ENCODE measurements around the gene XPA. TPM values are rescaled to one million over a fixed set of nuclear protein-coding genes. Genes with fewer than 3 reads are reported as not detected.

Gene XPA
- total RNA-seq, 5 donors from 2014 or later (not counting 1 experiment from before 2014, with no cell fraction given) = 21.7 to 24.5 (median 23.3) TPM

GRCh38 chr9:97698865-97699264 is 1.7 kb upstream of the XPA start:
- H3K4me1 ChIP-seq (ENCODE audit: control insufficient read depth in 1 of 2, extremely low read depth in 1 of 2, insufficient read depth in 2 of 2, low read length in 2 of 2) = peaks cover 14 to 30% of the 10 kb centered on the region in 2 experiments
- Mint-ChIP-seq H3K4me1 (peaks cover 50 to 55% (median 54%) of the 10 kb centered on the region in 3 donors), H3K27ac (peak overlapping the region in 1 of 2 donors; percentile 98), H3K4me3 (peak overlapping the region in 1 of 3 donors; percentile 91), H3K36me3 (no peaks in the 10 kb centered on the region), H3K27me3 (peaks cover 0 to 7% of the 10 kb centered on the region in 2 donors), H3K9me3 (no peaks in the 10 kb centered on the region)
- H3K27me3 ChIP-seq (replicated peaks in 1 of 2; ENCODE audit: control insufficient read depth in 2 of 2, extremely low read depth in 1 of 2, insufficient read depth in 2 of 2, low read length in 1 of 2) = peaks cover 0 to 5% of the 10 kb centered on the region in 2 experiments
- WGBS (ENCODE audit: insufficient coverage) = 96% methylated on average over 14 of the region's 14 CpGs
- ATAC-seq (replicated peaks in 1 of 4) (no peak), DNase-seq (no peak)
- H3K4me3 ChIP-seq (ENCODE audit: control insufficient read depth in 1 of 2, extremely low read depth in 1 of 2, low read length in 1 of 2) = no peak overlapping the region
- POLR2A ChIA-PET = interaction anchor here in 1 of 2 donors (0.6 kb wide), 1 partner anchor 15 kb away, joined by 3 read pairs; no protein-coding TSS in a partner anchor
- CTCF ChIA-PET = no interaction called here
- H3K9me3 ChIP-seq = no peaks in the 10 kb centered on the region
- no peak overlapping the region for H3K27ac ChIP-seq (ENCODE audit: low read length)
- no peaks in the 10 kb centered on the region for H3K36me3 ChIP-seq (ENCODE audit: control insufficient read depth in 2 of 2, extremely low read depth in 1 of 2, insufficient read depth in 1 of 2, low read length in 1 of 2)

GRCh38 chr9:97697837-97698236 is 697 bp upstream of the XPA start:
- no peaks in the 10 kb centered on the region for H3K36me3 ChIP-seq (ENCODE audit: control insufficient read depth in 2 of 2, extremely low read depth in 1 of 2, insufficient read depth in 1 of 2, low read length in 1 of 2)
- peak overlapping the region; percentile 84 for H3K27ac ChIP-seq (ENCODE audit: low read length)
- 75% methylated on average over 1 of the region's 1 CpG for WGBS (ENCODE audit: insufficient coverage)
- no peaks in the 10 kb centered on the region for H3K9me3 ChIP-seq
- peaks cover 14 to 31% of the 10 kb centered on the region in 2 experiments for H3K4me1 ChIP-seq (ENCODE audit: control insufficient read depth in 1 of 2, extremely low read depth in 1 of 2, insufficient read depth in 2 of 2, low read length in 2 of 2)
- H3K27ac Mint-ChIP-seq = peak overlapping the region; percentile 97 to 98
- no peaks in the 10 kb centered on the region for H3K9me3 Mint-ChIP-seq
- H3K27me3 ChIP-seq (replicated peaks in 1 of 2; ENCODE audit: control insufficient read depth in 2 of 2, extremely low read depth in 1 of 2, insufficient read depth in 2 of 2, low read length in 1 of 2) = peaks cover 0 to 5% of the 10 kb centered on the region in 2 experiments
- POLR2A ChIA-PET = interaction anchor here in 1 of 2 donors (2.9 kb wide), 1 partner anchor 65 kb away, joined by 19 read pairs; the partner anchor contains the start of genes NCBP1 and TSTD2
- no peak for ATAC-seq (replicated peaks in 1 of 4)
- peak overlapping the region in 1 of 2 donors; percentile 72 for H3K4me3 ChIP-seq (ENCODE audit: control insufficient read depth in 1 of 2, extremely low read depth in 1 of 2, low read length in 1 of 2)
- H3K4me1 Mint-ChIP-seq = peaks cover 55 to 64% (median 58%) of the 10 kb centered on the region in 3 donors
- peaks cover 3% of the 10 kb centered on the region for H3K36me3 Mint-ChIP-seq
- CTCF ChIA-PET = no interaction called here
- H3K4me3 Mint-ChIP-seq = peak overlapping the region; percentile 87 to 91 (median 90)
- H3K27me3 Mint-ChIP-seq = peaks cover 0 to 7% of the 10 kb centered on the region in 2 donors
- no peak for DNase-seq

- Mint-ChIP-seq H3K36me3 (peaks cover 7% of the 10 kb centered on the region), H3K9me3 (no peaks in the 10 kb centered on the region), H3K27me3 (peaks cover 0 to 2% of the 10 kb centered on the region in 2 donors), H3K4me1 (peaks cover 55 to 64% (median 58%) of the 10 kb centered on the region in 3 donors), H3K27ac (peak overlapping the region; percentile 73 to 98), H3K4me3 (peak overlapping the region; percentile 87 to 91 (median 90))
- no peak for ATAC-seq (replicated peaks in 1 of 4)
- CTCF ChIA-PET = interaction anchor here (0.5 to 1.7 kb wide), 5 partner anchors 9 to 1254 kb away, joined by 3 to 8 read pairs (median 3); partner anchors contain the start of genes NCBP1 (in 1 of the 2) and TSTD2 (in 1 of the 2)
- Histone ChIP-seq H3K36me3 (ENCODE audit: control insufficient read depth in 2 of 2, extremely low read depth in 1 of 2, insufficient read depth in 1 of 2, low read length in 1 of 2) (peaks cover 3 to 5% of the 10 kb centered on the region in 2 donors), H3K4me3 (ENCODE audit: control insufficient read depth in 1 of 2, extremely low read depth in 1 of 2, low read length in 1 of 2) (peak overlapping the region; percentile 72 to 73), H3K4me1 (ENCODE audit: control insufficient read depth in 1 of 2, extremely low read depth in 1 of 2, insufficient read depth in 2 of 2, low read length in 2 of 2) (peaks cover 14 to 31% of the 10 kb centered on the region in 2 experiments), H3K27ac (ENCODE audit: low read length) (peak overlapping the region; percentile 57), H3K27me3 (replicated peaks in 1 of 2; ENCODE audit: control insufficient read depth in 2 of 2, extremely low read depth in 1 of 2, insufficient read depth in 2 of 2, low read length in 1 of 2) (peaks cover 0 to 2% of the 10 kb centered on the region in 2 experiments), H3K9me3 (no peaks in the 10 kb centered on the region)
- POLR2A ChIA-PET = interaction anchor here in 1 of 2 donors (0.6 to 2.9 kb wide), 3 partner anchors 63 to 226 kb away, joined by 3 to 19 read pairs (median 9); partner anchors contain the start of genes NCBP1, TRMO and TSTD2
- WGBS (ENCODE audit: insufficient coverage) = 4% methylated on average over 4 of the region's 9 CpGs
- peak in 1 of 35 experiments; percentile 24 for DNase-seq
Measured at GRCh38 chr9:97695995-97696802, 941 bp downstream of the XPA start.

- WGBS (ENCODE audit: insufficient coverage) = 100% methylated on average over 1 of the region's 3 CpGs
- H3K36me3 ChIP-seq (ENCODE audit: control insufficient read depth in 2 of 2, extremely low read depth in 1 of 2, insufficient read depth in 1 of 2, low read length in 1 of 2) = peaks cover 3 to 11% of the 10 kb centered on the region in 2 donors
- Mint-ChIP-seq H3K4me3 (peak overlapping the region; percentile 87 to 91 (median 90)), H3K9me3 (no peaks in the 10 kb centered on the region), H3K4me1 (peaks cover 55 to 64% (median 58%) of the 10 kb centered on the region in 3 donors), H3K36me3 (peaks cover 12% of the 10 kb centered on the region), H3K27ac (peak overlapping the region; percentile 21 to 98), H3K27me3 (no peaks in the 10 kb centered on the region)
- no peak for ATAC-seq (replicated peaks in 1 of 4)
- POLR2A ChIA-PET = interaction anchor here in 1 of 2 donors (1.7 to 2.9 kb wide), 2 partner anchors 62 to 227 kb away, joined by 9 to 19 read pairs; partner anchors contain the start of genes NCBP1, TRMO and TSTD2
- CTCF ChIA-PET = interaction anchor here (0.5 to 1.7 kb wide), 2 partner anchors 10 to 1253 kb away, joined by 4 to 8 read pairs; no protein-coding TSS in a partner anchor
- H3K9me3 ChIP-seq = no peaks in the 10 kb centered on the region
- no peaks in the 10 kb centered on the region for H3K27me3 ChIP-seq (replicated peaks in 1 of 2; ENCODE audit: control insufficient read depth in 2 of 2, extremely low read depth in 1 of 2, insufficient read depth in 2 of 2, low read length in 1 of 2)
- H3K4me3 ChIP-seq (ENCODE audit: control insufficient read depth in 1 of 2, extremely low read depth in 1 of 2, low read length in 1 of 2) = peak overlapping the region in 1 of 2 donors; percentile 72
- peaks cover 14 to 31% of the 10 kb centered on the region in 2 experiments for H3K4me1 ChIP-seq (ENCODE audit: control insufficient read depth in 1 of 2, extremely low read depth in 1 of 2, insufficient read depth in 2 of 2, low read length in 2 of 2)
- no peak overlapping the region for H3K27ac ChIP-seq (ENCODE audit: low read length)
- DNase-seq = no peak
Measured at GRCh38 chr9:97695390-97695789, 1.8 kb downstream of the XPA start.

GRCh38 chr9:97694769-97695168 is 2.4 kb downstream of the XPA start:
- no peak overlapping the region for H3K27ac ChIP-seq (ENCODE audit: low read length)
- H3K9me3 ChIP-seq = no peaks in the 10 kb centered on the region
- peaks cover 16% of the 10 kb centered on the region for H3K36me3 Mint-ChIP-seq
- no peak overlapping the region for H3K4me3 ChIP-seq (ENCODE audit: control insufficient read depth in 1 of 2, extremely low read depth in 1 of 2, low read length in 1 of 2)
- CTCF ChIA-PET = no interaction called here
- H3K36me3 ChIP-seq (ENCODE audit: control insufficient read depth in 2 of 2, extremely low read depth in 1 of 2, insufficient read depth in 1 of 2, low read length in 1 of 2) = peaks cover 3 to 11% of the 10 kb centered on the region in 2 donors
- peaks cover 14 to 31% of the 10 kb centered on the region in 2 experiments for H3K4me1 ChIP-seq (ENCODE audit: control insufficient read depth in 1 of 2, extremely low read depth in 1 of 2, insufficient read depth in 2 of 2, low read length in 2 of 2)
- DNase-seq (no peak), ATAC-seq (replicated peaks in 1 of 4) (no peak)
- H3K4me1 Mint-ChIP-seq = peaks cover 56 to 64% (median 56%) of the 10 kb centered on the region in 3 donors
- no peaks in the 10 kb centered on the region for H3K27me3 Mint-ChIP-seq
- POLR2A ChIA-PET = no interaction called here
- no peaks in the 10 kb centered on the region for H3K27me3 ChIP-seq (replicated peaks in 1 of 2; ENCODE audit: control insufficient read depth in 2 of 2, extremely low read depth in 1 of 2, insufficient read depth in 2 of 2, low read length in 1 of 2)
- peak overlapping the region; percentile 29 to 91 (median 46) for H3K4me3 Mint-ChIP-seq
- WGBS (ENCODE audit: insufficient coverage) = 100% methylated on average over 1 of the region's 7 CpGs
- no peaks in the 10 kb centered on the region for H3K9me3 Mint-ChIP-seq
- H3K27ac Mint-ChIP-seq = peak overlapping the region; percentile 46 to 77

Data from T-cell (primary cell).